HCT116 (cell line): ENCODE measurements around the gene IRF2BP2. TPM values are rescaled to one million over a fixed set of nuclear protein-coding genes. Genes with fewer than 3 reads are reported as not detected.

Experiments used
- ATAC-seq: fragments of 200-7000 bp; cut with Tn5 transposase; 2 replicates; pipeline ENCODE4 v1.9.1; 2020; ENCODE audit warnings: mild to moderate bottlenecking, moderate library complexity
- BruUV-seq: library from RNA; stranded (reverse); fragments of 400-500 nt; replicated peaks from 2 replicates; lab custom pipeline; 2021; lab: Mats Ljungman, UMichigan
- CTCF ChIA-PET: fragments of 300-600 bp; sonication (Branson Sonifier 250); formaldehyde crosslinking; loops from one replicate; lab custom pipeline; 2021; ENCODE audit warnings: antibody characterized with exemption; lab: Charles Lee
- POLR2A ChIA-PET: fragments of 300-600, 350-600 bp; sonication (Branson Sonifier 250); formaldehyde crosslinking; loops from one replicate; lab custom pipeline; 2021; ENCODE audit warnings: antibody characterized with exemption; lab: Charles Lee
- RAD21 ChIA-PET, 2 experiments: fragments of 300-600 bp; sonication (Branson Sonifier 250); formaldehyde crosslinking; loops; one replicate each; lab custom pipeline; 2023; ENCODE audit warnings: low total read pairs in 2 of 2; ENCODE audit not compliant: uncharacterized antibody in 2 of 2, unreplicated experiment in 2 of 2, low non-redundant PET in 1 of 2; lab: Charles Lee
- DNase-seq: peaks from one replicate; pipeline ENCODE4 v3.0.0-alpha.2; 2010; ENCODE audit warnings: low read depth, low spot score
- H2AFZ ChIP-seq: fragments of 200-600 bp; shearing (Covaris generic), sonication (generic); 2 replicates; pipeline ENCODE4 v1.6.1; 2017; ENCODE audit warnings: low read depth, mixed run types, mixed read lengths, antibody characterized with exemption, low read length; ENCODE audit not compliant: poor library complexity, severe bottlenecking
- H3K27ac ChIP-seq: 2 replicates; pipeline ENCODE4 v1.5.1; 2012; ENCODE audit warnings: low read depth, low read length
- H3K27me3 ChIP-seq: fragments of 200-600 bp; sonication (generic); 2 replicates; pipeline ENCODE4 v1.6.1; 2016; ENCODE audit warnings: mixed run types, low read length, mixed read lengths; ENCODE audit not compliant: insufficient read depth
- H3K36me3 ChIP-seq, 2 experiments: fragments of 200-500 bp in 1 of 2; fragments of 200-600 bp in 1 of 2; sonication (Bioruptor generic) in 1 of 2; sonication (generic) in 1 of 2; 2 replicates each; pipeline versions ENCODE4 v1.5.1 to v1.6.1; 2014 to 2016; ENCODE audit warnings: low read length in 2 of 2, inconsistent platforms in 1 of 2, mixed read lengths in 1 of 2, mixed run types in 1 of 2; ENCODE audit not compliant: insufficient read depth in 2 of 2, control insufficient read depth in 1 of 2
- H3K4me1 ChIP-seq, 2 experiments: fragments of 200-600 bp in 1 of 2; sonication (generic) in 1 of 2; 2 replicates each; pipeline versions ENCODE4 v1.5.1 to v1.6.1; 2012 to 2017; ENCODE audit warnings: low read length in 2 of 2, inconsistent platforms in 1 of 2, mild to moderate bottlenecking in 1 of 2, mixed read lengths in 1 of 2, mixed run types in 1 of 2, moderate library complexity in 1 of 2; ENCODE audit not compliant: insufficient read depth in 2 of 2, control insufficient read depth in 1 of 2
- H3K4me2 ChIP-seq: fragments of 200-600 bp; sonication (generic); 2 replicates; pipeline ENCODE4 v1.6.1; 2017; ENCODE audit warnings: mixed run types, low read length, mixed read lengths
- H3K4me3 ChIP-seq, 2 experiments: fragments of 200-600 bp in 1 of 2; sonication (generic) in 1 of 2; replicated peaks in 1 of 2; 2 replicates each; pipeline ENCODE4 v1.5.1; 2011 to 2016; ENCODE audit warnings: low read length in 2 of 2, control low read depth in 1 of 2, low read depth in 1 of 2, mild to moderate bottlenecking in 1 of 2, mixed read lengths in 1 of 2, mixed run types in 1 of 2
- H3K79me2 ChIP-seq: fragments of 200-600 bp; sonication (generic); 2 replicates; pipeline ENCODE4 v1.6.1; 2017; ENCODE audit warnings: mild to moderate bottlenecking, mixed run types, low read length, moderate library complexity, mixed read lengths; ENCODE audit not compliant: insufficient read depth
- H3K9ac ChIP-seq: fragments of 200-600 bp; sonication (generic); 2 replicates; pipeline ENCODE4 v1.6.1; 2016; ENCODE audit warnings: low read length, mixed read lengths
- H3K9me2 ChIP-seq: fragments of 200-600 bp; sonication (generic), shearing (Covaris generic); 2 replicates; pipeline ENCODE4 v1.6.1; 2017; ENCODE audit warnings: mixed run types, mild to moderate bottlenecking, moderate library complexity; ENCODE audit not compliant: insufficient read depth
- H3K9me3 ChIP-seq, 2 experiments: fragments of 200-500 bp in 1 of 2; fragments of 200-600 bp in 1 of 2; sonication (Bioruptor generic) in 1 of 2; sonication (generic) in 1 of 2; 2 replicates each; pipeline ENCODE4 v1.6.1; 2014 to 2017; ENCODE audit warnings: low read length in 2 of 2, mixed read lengths in 2 of 2, inconsistent platforms in 1 of 2, low read depth in 1 of 2, mild to moderate bottlenecking in 1 of 2, mixed run types in 1 of 2, moderate library complexity in 1 of 2; ENCODE audit not compliant: control insufficient read depth in 1 of 2, insufficient read depth in 1 of 2
- H4K20me1 ChIP-seq: fragments of 200-600 bp; sonication (generic), shearing (Covaris generic); 2 replicates; pipeline ENCODE4 v1.6.1; 2017; ENCODE audit warnings: mixed run types, mild to moderate bottlenecking, moderate library complexity; ENCODE audit not compliant: insufficient read depth
- CBX3 ChIP-seq: IDR thresholded peaks from 2 replicates; pipeline ENCODE4 v1.6.1; 2012; ENCODE audit warnings: low read depth
- ELF1 ChIP-seq: IDR thresholded peaks from 2 replicates; pipeline ENCODE4 v1.6.1; 2012; ENCODE audit warnings: low read depth, borderline replicate concordance
- EZH2 ChIP-seq: fragments of 200-600 bp; sonication (generic); IDR thresholded peaks from 2 replicates; pipeline ENCODE4 v1.6.1; 2017; ENCODE audit warnings: antibody characterized with exemption, mixed run types
- MAX ChIP-seq: IDR thresholded peaks from 2 replicates; pipeline ENCODE4 v1.6.1; 2012
- REST ChIP-seq: IDR thresholded peaks from 2 replicates; pipeline ENCODE4 v1.6.1; 2012; ENCODE audit warnings: low read depth
- SRF ChIP-seq: IDR thresholded peaks from 2 replicates; pipeline ENCODE4 v1.6.1; 2012; ENCODE audit warnings: low read depth
- YY1 ChIP-seq: IDR thresholded peaks from 2 replicates; pipeline ENCODE4 v1.6.1; 2011; ENCODE audit warnings: low read length, low read depth, moderate library complexity, mild to moderate bottlenecking; ENCODE audit not compliant: insufficient replicate concordance; ENCODE audit errors: extremely low read depth
- ZBTB33 ChIP-seq: IDR thresholded peaks from 2 replicates; pipeline ENCODE4 v1.6.1; 2011; ENCODE audit warnings: mild to moderate bottlenecking, low read length, moderate library complexity; ENCODE audit not compliant: insufficient replicate concordance; ENCODE audit errors: extremely low read depth
- ZFX ChIP-seq: fragments of 450-650 bp; IDR thresholded peaks from 2 replicates; pipeline ENCODE4 v1.6.1; 2017
- intact Hi-C: fragments of 100-400 bp; cut with micrococcal nuclease; formaldehyde crosslinking; loops from 2 replicates; pipeline ENCODE4 v1.10.0; 2022
- total RNA-seq: library from RNA; stranded (reverse); gene quantifications from one replicate; pipeline ENCODE4 v1.2.1, GENCODE V29; 2021; ENCODE audit not compliant: unreplicated experiment

The IRF2BP2 gene
- total RNA-seq, 1 experiment from 2014 or later, result 61.3 TPM

GRCh38 chr1:234654002-234654733 lies 44.2 kb upstream of the IRF2BP2 start:
- ATAC-seq (no peak), DNase-seq (no peak)
- no peaks in the 10 kb centered on the region for H3K36me3 ChIP-seq
- H2AFZ ChIP-seq, result peak overlapping the region; percentile 5
- no peaks in the 10 kb centered on the region for H4K20me1 ChIP-seq
- H3K9me3 ChIP-seq, result no peaks in the 10 kb centered on the region
- no peak overlapping the region for H3K4me2 ChIP-seq
- intact Hi-C loops, result no loop called here
- H3K9ac ChIP-seq, result no peak overlapping the region
- H3K27me3 ChIP-seq, result no peaks in the 10 kb centered on the region
- no peaks in the 10 kb centered on the region for H3K79me2 ChIP-seq
- H3K27ac ChIP-seq, result no peak overlapping the region
- TF ChIP-seq REST (no peak), CBX3 (0 out of 2 replicates have a peak, but pooled peaks have one; percentile 30)
- TF ChIP-seq, all 23 proteins: peak for 1
- no TSS peak for BruUV-seq
- Histone ChIP-seq H3K9me2 (no peaks in the 10 kb centered on the region), H3K4me3 (no peak overlapping the region), H3K4me1 (peaks cover 20 to 46% of the 10 kb centered on the region in 2 experiments; a peak in 3 of 4 replicates)
- RAD21 ChIA-PET, result no interaction called here
- POLR2A ChIA-PET, result no interaction called here
- CTCF ChIA-PET, result no interaction called here

- ChIA-PET CTCF (no interaction called here), POLR2A (no interaction called here), RAD21 (no interaction called here)
- Histone ChIP-seq H3K4me1 (peaks cover 0 to 21% of the 10 kb centered on the region in 2 experiments; a peak in 2 of 4 replicates), H3K9ac (no peak overlapping the region), H3K9me3 (peaks cover 0 to 10% of the 10 kb centered on the region in 2 experiments; a peak in 1 of 4 replicates), H3K79me2 (no peaks in the 10 kb centered on the region), H3K27me3 (no peaks in the 10 kb centered on the region), H4K20me1 (no peaks in the 10 kb centered on the region), H3K27ac (no peak overlapping the region), H3K4me2 (no peak overlapping the region), H2AFZ (no peak overlapping the region), H3K36me3 (no peaks in the 10 kb centered on the region), H3K4me3 (no peak overlapping the region), H3K9me2 (no peaks in the 10 kb centered on the region)
- BruUV-seq, result no TSS peak
- no peak for DNase-seq
- ATAC-seq, result no peak
- intact Hi-C loops, result no loop called here
- TF ChIP-seq CBX3 (no peak), MAX (no peak), YY1 (no peak), ZBTB33 (no peak), ELF1 (no peak), EZH2 (no peak), ZFX (no peak), SRF (no peak)
Measured at GRCh38 chr1:234649432-234650081, 39.6 kb upstream of the IRF2BP2 start.
